Liver (tissue), 3 donors: ENCODE results near the gene MYO10.

Source experiments
- FOXA1 ChIP-seq: IDR thresholded peaks from 2 replicates; pipeline ENCODE4 v1.6.1; 2016; ENCODE audit warnings: antibody characterized with exemption
- RAD21 ChIP-seq, 2 donors: IDR thresholded peaks; 2 replicates each; pipeline ENCODE4 v1.6.1; 2016; ENCODE audit warnings: antibody characterized with exemption in 2 of 2, mild to moderate bottlenecking in 2 of 2
- REST ChIP-seq: IDR thresholded peaks from 2 replicates; pipeline ENCODE4 v1.6.1; 2016; ENCODE audit warnings: antibody characterized with exemption, mild to moderate bottlenecking
- SP1 ChIP-seq: IDR thresholded peaks from 2 replicates; pipeline ENCODE4 v1.6.1; 2018; ENCODE audit warnings: antibody characterized with exemption, mild to moderate bottlenecking
- TAF1 ChIP-seq: conservative IDR thresholded peaks from 2 replicates; pipeline ENCODE4 v1.6.1; 2016; ENCODE audit warnings: antibody characterized with exemption, mild to moderate bottlenecking
- TF ChIP-seq, protein P1 (sequence below): fragments of 150-350 bp; IDR thresholded peaks from 2 replicates; pipeline ENCODE4 v1.5.1; 2017; ENCODE audit warnings: improper control_type of control experiment, low read depth, low read length; ENCODE audit not compliant: missing input control
- TF ChIP-seq, protein P2 (sequence below): IDR thresholded peaks from 2 replicates; pipeline ENCODE4 v1.6.1; 2016; ENCODE audit warnings: antibody characterized with exemption
- donor health status: healthy.
- donor health status: healthy.

GRCh38 chr5:16707869-16708192 lies 228.3 kb downstream of the MYO10 start:
- TF ChIP-seq, protein P1, sequence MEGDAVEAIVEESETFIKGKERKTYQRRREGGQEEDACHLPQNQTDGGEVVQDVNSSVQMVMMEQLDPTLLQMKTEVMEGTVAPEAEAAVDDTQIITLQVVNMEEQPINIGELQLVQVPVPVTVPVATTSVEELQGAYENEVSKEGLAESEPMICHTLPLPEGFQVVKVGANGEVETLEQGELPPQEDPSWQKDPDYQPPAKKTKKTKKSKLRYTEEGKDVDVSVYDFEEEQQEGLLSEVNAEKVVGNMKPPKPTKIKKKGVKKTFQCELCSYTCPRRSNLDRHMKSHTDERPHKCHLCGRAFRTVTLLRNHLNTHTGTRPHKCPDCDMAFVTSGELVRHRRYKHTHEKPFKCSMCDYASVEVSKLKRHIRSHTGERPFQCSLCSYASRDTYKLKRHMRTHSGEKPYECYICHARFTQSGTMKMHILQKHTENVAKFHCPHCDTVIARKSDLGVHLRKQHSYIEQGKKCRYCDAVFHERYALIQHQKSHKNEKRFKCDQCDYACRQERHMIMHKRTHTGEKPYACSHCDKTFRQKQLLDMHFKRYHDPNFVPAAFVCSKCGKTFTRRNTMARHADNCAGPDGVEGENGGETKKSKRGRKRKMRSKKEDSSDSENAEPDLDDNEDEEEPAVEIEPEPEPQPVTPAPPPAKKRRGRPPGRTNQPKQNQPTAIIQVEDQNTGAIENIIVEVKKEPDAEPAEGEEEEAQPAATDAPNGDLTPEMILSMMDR, result no peak
- TF ChIP-seq FOXA1 (no peak), REST (no peak), RAD21 (IDR thresholded peaks at IDR 0.05) (no peak), SP1 (no peak), TAF1 (no peak)
- TF ChIP-seq, protein P2, sequence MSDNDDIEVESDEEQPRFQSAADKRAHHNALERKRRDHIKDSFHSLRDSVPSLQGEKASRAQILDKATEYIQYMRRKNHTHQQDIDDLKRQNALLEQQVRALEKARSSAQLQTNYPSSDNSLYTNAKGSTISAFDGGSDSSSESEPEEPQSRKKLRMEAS, result no peak
